Panc1 (cell line): ENCODE results near the gene ASCC3. TPM values are rescaled to one million over a fixed set of nuclear protein-coding genes. Genes with fewer than 3 reads are reported as not detected.

Experiments
- ATAC-seq: fragments of 200-7000 bp; cut with Tn5 transposase; 2 replicates; pipeline ENCODE4 v1.9.1; 2020; ENCODE audit warnings: mild to moderate bottlenecking, moderate library complexity
- BruUV-seq: library from RNA; stranded (reverse); fragments of 400-500 nt; replicated peaks from 2 replicates; lab custom pipeline; 2021; lab: Mats Ljungman, UMichigan
- CTCF ChIA-PET: fragments of 300-600 bp; sonication (Branson Sonifier 250); formaldehyde crosslinking; loops from one replicate; lab custom pipeline; 2022; ENCODE audit warnings: antibody characterized with exemption; lab: Charles Lee
- POLR2A ChIA-PET: fragments of 300-600 bp; sonication (Branson Sonifier 250); formaldehyde crosslinking; loops from one replicate; lab custom pipeline; 2022; ENCODE audit warnings: antibody characterized with exemption; lab: Charles Lee
- DNase-seq: peaks from one replicate; pipeline ENCODE4 v3.0.0-alpha.2; 2010; ENCODE audit warnings: low read depth, low spot score
- H3K27ac ChIP-seq: 2 replicates; pipeline ENCODE4 v1.5.1; 2011; ENCODE audit warnings: mild to moderate bottlenecking, low read length, inconsistent platforms
- H3K27me3 ChIP-seq: fragments of 200-500 bp; sonication (Bioruptor generic); 2 replicates; pipeline ENCODE4 v1.6.0; 2014; ENCODE audit warnings: low read length, inconsistent platforms; ENCODE audit not compliant: control insufficient read depth, insufficient read depth
- H3K36me3 ChIP-seq: fragments of 200-500 bp; sonication (Bioruptor generic); 2 replicates; pipeline ENCODE4 v1.5.1; 2014; ENCODE audit warnings: inconsistent platforms, mild to moderate bottlenecking, low read length, moderate library complexity; ENCODE audit not compliant: control insufficient read depth, insufficient read depth
- H3K4me1 ChIP-seq: 2 replicates; pipeline ENCODE4 v1.5.1; 2011; ENCODE audit warnings: inconsistent platforms, mild to moderate bottlenecking, low read length, moderate library complexity; ENCODE audit not compliant: control insufficient read depth, insufficient read depth
- H3K4me3 ChIP-seq, 2 experiments: 2 replicates each; pipeline ENCODE4 v1.5.1; 2011 to 2012; ENCODE audit warnings: low read depth in 2 of 2, low read length in 2 of 2, mild to moderate bottlenecking in 2 of 2, inconsistent platforms in 1 of 2, moderate library complexity in 1 of 2
- H3K9me3 ChIP-seq: fragments of 200-500 bp; sonication (Bioruptor generic); 2 replicates; pipeline ENCODE4 v1.5.1; 2014; ENCODE audit warnings: low read depth, mild to moderate bottlenecking, inconsistent platforms, low read length, moderate library complexity; ENCODE audit not compliant: control insufficient read depth, insufficient read depth
- CTCF ChIP-seq: fragments of 450-650 bp; IDR thresholded peaks from 2 replicates; pipeline ENCODE4 v1.5.1; 2017; ENCODE audit warnings: mild to moderate bottlenecking
- POLR2AphosphoS5 ChIP-seq: IDR thresholded peaks from 2 replicates; pipeline ENCODE4 v1.6.1; 2012; ENCODE audit warnings: mild to moderate bottlenecking, low read depth, low read length, moderate library complexity
- REST ChIP-seq, 2 experiments: IDR thresholded peaks; 2 replicates each; pipeline ENCODE4 v1.6.1; 2011 to 2012; ENCODE audit warnings: low read depth in 2 of 2, control low read depth in 1 of 2, low read length in 1 of 2, mild to moderate bottlenecking in 1 of 2, moderate library complexity in 1 of 2; ENCODE audit not compliant: insufficient read depth in 1 of 2
- SIN3A ChIP-seq: IDR thresholded peaks from 2 replicates; pipeline ENCODE4 v1.6.1; 2012; ENCODE audit warnings: low read depth, mild to moderate bottlenecking, low read length, moderate library complexity, borderline replicate concordance; ENCODE audit not compliant: insufficient read depth
- TCF7L2 ChIP-seq: IDR thresholded peaks from 2 replicates; pipeline ENCODE4 v1.6.1; 2011; ENCODE audit warnings: mild to moderate bottlenecking, low read depth, low read length, inconsistent platforms
- in situ Hi-C: cut with HindIII; loops from 2 replicates; pipeline ENCODE4 v1.10.0; 2016; ENCODE audit warnings: low sequenced_read_pairs, low pct_unique_long_range_greater_than_20kb
- intact Hi-C: fragments of 100-400 bp; cut with micrococcal nuclease; formaldehyde crosslinking; loops from one replicate; pipeline ENCODE4 v1.10.0; 2022; ENCODE audit not compliant: unreplicated experiment
- total RNA-seq: library from RNA; stranded (reverse); gene quantifications from one replicate; pipeline ENCODE4 v1.2.1, GENCODE V29; 2021; ENCODE audit not compliant: unreplicated experiment

The ASCC3 gene
- total RNA-seq, 1 experiment from 2014 or later, result 46.9 TPM

- Histone ChIP-seq H3K4me1 (0 out of 2 replicates have a peak, but pooled peaks cover 3% of the 10 kb centered on the region), H3K36me3 (no peaks in the 10 kb centered on the region), H3K27me3 (no peaks in the 10 kb centered on the region), H3K4me3 (no peak overlapping the region), H3K27ac (no peak overlapping the region; the same call in 1 of the 2 replicates), H3K9me3 (no peaks in the 10 kb centered on the region)
- in situ Hi-C loops, result no loop called here
- ATAC-seq (no peak), DNase-seq (no peak)
- POLR2A ChIA-PET, result no interaction called here
- TF ChIP-seq TCF7L2 (no peak), REST (IDR thresholded peaks at IDR 0.05; ENCODE audit: insufficient read depth in 1 of 2, low read depth in 2 of 2, low read length in 1 of 2) (no peak), CTCF (no peak), POLR2AphosphoS5 (no peak), SIN3A (no peak)
- CTCF ChIA-PET, result no interaction called here
- intact Hi-C loops, result no loop called here
- no TSS peak for BruUV-seq
These were observed 8.2 kb upstream of the ASCC3 start for GRCh38 chr6:100889351-100889750.

GRCh38 chr6:100886076-100886475 lies 4.9 kb upstream of the ASCC3 start:
- Histone ChIP-seq H3K27me3 (no peaks in the 10 kb centered on the region), H3K4me1 (peaks cover 7% of the 10 kb centered on the region; the same call in 1 of the 2 replicates), H3K9me3 (no peaks in the 10 kb centered on the region), H3K27ac (no peak overlapping the region), H3K4me3 (no peak overlapping the region), H3K36me3 (no peaks in the 10 kb centered on the region)
- ATAC-seq, result no peak
- ChIA-PET CTCF (no interaction called here), POLR2A (no interaction called here)
- no peak for TF ChIP-seq SIN3A
- TF ChIP-seq CTCF, result no peak
- TF ChIP-seq TCF7L2, result no peak
- TF ChIP-seq REST (IDR thresholded peaks at IDR 0.05; ENCODE audit: insufficient read depth in 1 of 2, low read depth in 2 of 2, low read length in 1 of 2), result no peak
- TF ChIP-seq POLR2AphosphoS5, result no peak
- in situ Hi-C loops (no loop called here), intact Hi-C loops (no loop called here)
- no peak for DNase-seq
- BruUV-seq, result no TSS peak
